ENCODE measurements around the gene IGFBP4.

Gene IGFBP4

GRCh38 chr17:40475234-40475908 lies 32.1 kb downstream of the IGFBP4 start:
- TF ChIP-seq CTCF (IDR thresholded peaks at IDR 0.05) = no peak
- no peak for TF ChIP-seq ZFX (IDR thresholded peaks at IDR 0.05; ENCODE audit: borderline replicate concordance)
- H3K27ac ChIP-seq = no peak overlapping the region

- no peak overlapping the region for H3K27ac ChIP-seq
- TF ChIP-seq CTCF (IDR thresholded peaks at IDR 0.05) = no peak
- no peak for TF ChIP-seq ZFX (IDR thresholded peaks at IDR 0.05; ENCODE audit: borderline replicate concordance)
Measured at GRCh38 chr17:40477796-40478195, 34.5 kb downstream of the IGFBP4 start.

GRCh38 chr17:40478486-40478885 lies 35.2 kb downstream of the IGFBP4 start:
- no peak for TF ChIP-seq ZFX (IDR thresholded peaks at IDR 0.05; ENCODE audit: borderline replicate concordance)
- no peak for TF ChIP-seq CTCF (IDR thresholded peaks at IDR 0.05)
- H3K27ac ChIP-seq = no peak overlapping the region

GRCh38 chr17:40479754-40480480 lies 36.7 kb downstream of the IGFBP4 start:
- no peak for TF ChIP-seq CTCF (IDR thresholded peaks at IDR 0.05)
- TF ChIP-seq ZFX (IDR thresholded peaks at IDR 0.05; ENCODE audit: borderline replicate concordance) = no peak
- no peak overlapping the region for H3K27ac ChIP-seq

- H3K27ac ChIP-seq = no peak overlapping the region
- TF ChIP-seq ZFX (IDR thresholded peaks at IDR 0.05; ENCODE audit: borderline replicate concordance) (no peak), CTCF (IDR thresholded peaks at IDR 0.05) (no peak)
Measured at GRCh38 chr17:40480501-40481003, 37.3 kb downstream of the IGFBP4 start.

- H3K27ac ChIP-seq = no peak overlapping the region
- no peak for TF ChIP-seq CTCF (IDR thresholded peaks at IDR 0.05)
- no peak for TF ChIP-seq ZFX (IDR thresholded peaks at IDR 0.05; ENCODE audit: borderline replicate concordance)
Measured at GRCh38 chr17:40481106-40481505, 37.9 kb downstream of the IGFBP4 start.

GRCh38 chr17:40482722-40483121 lies 39.5 kb downstream of the IGFBP4 start:
- no peak for TF ChIP-seq ZFX (IDR thresholded peaks at IDR 0.05; ENCODE audit: borderline replicate concordance)
- TF ChIP-seq CTCF (IDR thresholded peaks at IDR 0.05) = no peak
- H3K27ac ChIP-seq = no peak overlapping the region
